Measurements from ENCODE around the gene CEP57L1.

- TF ChIP-seq CTCF (IDR thresholded peaks at IDR 0.05), result no peak
- TF ChIP-seq EZH2 (IDR thresholded peaks at IDR 0.05; ENCODE audit: borderline replicate concordance, insufficient read depth, low read depth, low read length, poor library complexity, severe bottlenecking), result no peak
These were observed 23.6 kb downstream of the CEP57L1 start for GRCh38 chr6:109118871-109119354.

All from B cell (primary cell).